ENCODE data around the gene SPOCK1.

SPOCK1 gene

GRCh38 chr5:137372016-137372772 lies 126.9 kb downstream of the SPOCK1 start:
- no peak for DNase-seq (ENCODE audit: extremely low read depth, low read depth)
- no peak for TF ChIP-seq CTCF (IDR thresholded peaks at IDR 0.05; ENCODE audit: low read depth, low read length, missing control alignments)

GRCh38 chr5:137370096-137371071 lies 128.7 kb downstream of the SPOCK1 start:
- no peak for DNase-seq (ENCODE audit: extremely low read depth, low read depth)
- TF ChIP-seq CTCF (IDR thresholded peaks at IDR 0.05; ENCODE audit: low read depth, low read length, missing control alignments) = no peak
- no peak overlapping the region for H3K4me3 ChIP-seq (replicated peaks; ENCODE audit: low read depth, low read length)

More at GRCh38 chr5:137372016-137372772, 126.9 kb downstream of the SPOCK1 start:
- H3K4me3 ChIP-seq (replicated peaks; ENCODE audit: low read depth, low read length) = no peak overlapping the region

- H3K4me3 ChIP-seq (replicated peaks; ENCODE audit: low read depth, low read length) = no peak overlapping the region
- DNase-seq (ENCODE audit: extremely low read depth, low read depth) = no peak
- TF ChIP-seq CTCF (IDR thresholded peaks at IDR 0.05; ENCODE audit: low read depth, low read length, missing control alignments) = no peak
Measured at GRCh38 chr5:137368651-137369050, 130.5 kb downstream of the SPOCK1 start.

GRCh38 chr5:137367951-137368350 lies 131.2 kb downstream of the SPOCK1 start:
- no peak for DNase-seq (ENCODE audit: extremely low read depth, low read depth)
- TF ChIP-seq CTCF (IDR thresholded peaks at IDR 0.05; ENCODE audit: low read depth, low read length, missing control alignments) = no peak
- H3K4me3 ChIP-seq (replicated peaks; ENCODE audit: low read depth, low read length) = no peak overlapping the region

- DNase-seq (ENCODE audit: extremely low read depth, low read depth) = no peak
- no peak for TF ChIP-seq CTCF (IDR thresholded peaks at IDR 0.05; ENCODE audit: low read depth, low read length, missing control alignments)
- no peak overlapping the region for H3K4me3 ChIP-seq (replicated peaks; ENCODE audit: low read depth, low read length)
Measured at GRCh38 chr5:137366526-137366925, 132.6 kb downstream of the SPOCK1 start.

- TF ChIP-seq CTCF (IDR thresholded peaks at IDR 0.05; ENCODE audit: low read depth, low read length, missing control alignments) = no peak
- no peak overlapping the region for H3K4me3 ChIP-seq (replicated peaks; ENCODE audit: low read depth, low read length)
- DNase-seq (ENCODE audit: extremely low read depth, low read depth) = no peak
Measured at GRCh38 chr5:137365126-137365865, 133.8 kb downstream of the SPOCK1 start.
